22Rv1 (cell line): ENCODE results near the gene UQCRC1.

ENCODE experiments used
- CTCF ChIP-seq: fragments of 450-650 bp; IDR thresholded peaks from 2 replicates; pipeline ENCODE4 v1.5.1; 2017; ENCODE audit warnings: mild to moderate bottlenecking
- ZFX ChIP-seq: fragments of 450-650 bp; IDR thresholded peaks from 2 replicates; pipeline ENCODE4 v1.6.1; 2017; ENCODE audit warnings: antibody characterized with exemption, borderline replicate concordance

GRCh38 chr3:48630833-48631232 is 21.4 kb upstream of the UQCRC1 start:
- TF ChIP-seq CTCF: no peak
- TF ChIP-seq ZFX: no peak
